Activated CD4-positive, CD25-positive, alpha-beta regulatory T cell treated with anti-CD3 and anti-CD28 coated beads, Interleukin-2, amount 50 U/mL, for 72 hours (primary cell): Measurements from ENCODE around the gene SELENON.

Experiments used
- DNase-seq: peaks from one replicate; pipeline ENCODE4 v3.0.0; 2021

The SELENON gene

DNA sequence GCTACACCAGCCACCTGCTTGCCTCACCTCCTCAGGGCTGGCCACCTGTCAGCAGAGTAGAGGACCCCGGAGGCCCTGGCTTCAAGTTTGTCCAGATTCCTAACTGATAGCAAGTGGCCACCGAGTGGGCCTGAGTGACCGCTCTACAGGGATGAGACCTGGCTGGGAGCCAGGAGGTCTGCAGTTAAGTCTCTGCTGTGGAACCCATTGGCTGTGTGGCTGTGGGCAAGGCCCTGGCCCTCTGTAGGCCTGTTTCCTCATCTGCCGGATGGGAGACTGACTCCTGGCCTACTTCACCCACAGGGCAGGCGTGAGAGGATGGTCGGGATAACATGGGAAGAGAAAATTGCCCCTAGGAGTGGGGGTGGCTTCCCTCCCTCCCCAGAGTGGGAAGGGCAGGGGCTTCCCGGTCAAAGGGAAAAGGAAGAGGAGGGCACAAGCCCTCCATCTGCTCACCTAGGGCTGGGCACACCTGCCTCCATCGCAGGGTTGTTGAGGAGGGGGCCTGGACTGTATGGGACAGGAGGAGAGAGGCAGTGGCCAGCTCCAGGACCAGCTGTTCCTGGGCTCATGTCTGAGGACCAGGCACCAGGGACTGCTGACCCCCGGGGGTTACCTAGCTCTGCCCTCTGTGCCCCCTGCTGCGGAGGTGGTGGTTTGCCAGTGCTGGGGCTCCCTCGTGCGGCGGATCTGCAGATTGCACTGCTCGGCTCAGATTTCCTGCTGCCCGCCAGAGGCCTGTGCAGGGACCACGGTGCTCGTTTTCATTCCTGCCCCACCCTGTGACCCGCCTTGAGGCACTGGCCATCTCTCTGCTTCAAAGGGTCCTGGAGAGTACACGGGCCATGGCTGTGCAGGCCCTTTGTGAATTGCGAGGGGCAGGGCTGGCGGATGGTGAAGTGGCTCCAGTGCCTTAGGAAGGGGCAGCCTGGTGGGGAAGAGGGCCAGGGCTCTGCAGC, 10.6 kb downstream of the SELENON start:
- DNase-seq, result peak; percentile 88

- DNase-seq, result no peak
Observed at GRCh38 chr1:25811384-25812082, 11.5 kb downstream of the SELENON start.

DNA sequence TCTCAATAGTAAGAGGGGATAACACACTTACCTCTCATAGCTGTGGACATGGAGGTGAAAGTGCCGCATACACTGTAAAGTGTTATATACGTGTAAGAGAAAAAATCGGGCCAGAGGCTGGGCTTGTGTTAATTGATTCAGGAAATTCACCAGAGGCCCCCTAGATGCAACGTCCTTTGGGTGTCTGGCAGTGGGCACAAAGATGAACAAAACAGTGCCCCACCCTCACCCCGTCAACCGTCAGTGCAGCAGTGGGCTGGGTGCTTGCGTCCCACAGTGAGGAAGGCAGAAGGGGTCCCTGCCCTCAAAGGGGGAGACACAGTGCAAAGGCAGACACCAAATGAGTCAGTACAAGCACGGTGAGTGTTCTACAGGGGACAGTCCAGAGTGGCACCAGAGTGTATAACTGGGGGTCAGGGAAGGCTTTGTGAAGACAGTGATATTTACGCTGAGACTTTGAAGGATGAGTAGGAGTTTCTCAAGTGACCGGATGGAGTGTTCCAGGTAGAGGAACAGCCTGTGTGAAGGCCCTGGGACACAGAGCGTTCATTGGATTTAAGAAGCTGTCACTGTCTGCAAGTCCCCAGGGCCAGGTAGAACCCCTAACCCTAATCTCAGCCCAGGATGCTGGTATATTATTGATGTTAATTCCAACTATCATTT, 13.2 kb downstream of the SELENON start:
- no peak for DNase-seq

DNA sequence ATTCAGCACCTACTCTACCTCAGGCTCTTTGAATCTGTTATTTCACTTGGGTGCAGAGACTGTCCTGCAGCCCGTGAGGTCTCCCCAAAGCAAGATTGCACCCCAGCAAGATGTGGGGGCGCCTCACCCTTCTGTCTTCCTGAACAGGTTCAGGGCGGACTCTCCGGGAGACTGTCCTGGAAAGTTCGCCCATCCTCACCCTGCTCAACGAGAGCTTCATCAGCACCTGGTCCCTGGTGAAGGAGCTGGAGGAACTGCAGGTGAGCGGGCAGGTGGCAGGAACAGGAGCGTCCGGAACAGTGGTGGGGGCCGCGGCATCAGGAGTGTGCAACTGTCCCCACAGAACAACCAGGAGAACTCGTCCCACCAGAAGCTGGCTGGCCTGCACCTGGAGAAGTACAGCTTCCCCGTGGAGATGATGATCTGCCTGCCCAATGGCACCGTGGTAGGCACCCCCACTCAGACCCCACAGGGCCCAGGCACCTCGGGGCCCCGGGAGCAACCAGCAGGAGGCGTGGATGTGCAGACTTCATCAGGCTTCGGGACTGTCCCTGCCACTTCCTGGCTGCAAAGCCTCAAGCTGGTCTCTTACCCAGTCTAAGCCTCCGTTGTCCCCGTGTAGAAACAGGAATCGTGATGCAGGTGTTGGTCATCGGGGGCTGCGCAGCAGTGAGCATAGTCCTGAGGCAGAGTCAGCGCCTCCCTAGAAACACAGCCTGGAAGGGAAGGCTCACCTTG, 13.9 kb downstream of the SELENON start:
- DNase-seq, result no peak

- DNase-seq, result no peak
Observed at GRCh38 chr1:25814549-25815087, 14.6 kb downstream of the SELENON start.

DNA sequence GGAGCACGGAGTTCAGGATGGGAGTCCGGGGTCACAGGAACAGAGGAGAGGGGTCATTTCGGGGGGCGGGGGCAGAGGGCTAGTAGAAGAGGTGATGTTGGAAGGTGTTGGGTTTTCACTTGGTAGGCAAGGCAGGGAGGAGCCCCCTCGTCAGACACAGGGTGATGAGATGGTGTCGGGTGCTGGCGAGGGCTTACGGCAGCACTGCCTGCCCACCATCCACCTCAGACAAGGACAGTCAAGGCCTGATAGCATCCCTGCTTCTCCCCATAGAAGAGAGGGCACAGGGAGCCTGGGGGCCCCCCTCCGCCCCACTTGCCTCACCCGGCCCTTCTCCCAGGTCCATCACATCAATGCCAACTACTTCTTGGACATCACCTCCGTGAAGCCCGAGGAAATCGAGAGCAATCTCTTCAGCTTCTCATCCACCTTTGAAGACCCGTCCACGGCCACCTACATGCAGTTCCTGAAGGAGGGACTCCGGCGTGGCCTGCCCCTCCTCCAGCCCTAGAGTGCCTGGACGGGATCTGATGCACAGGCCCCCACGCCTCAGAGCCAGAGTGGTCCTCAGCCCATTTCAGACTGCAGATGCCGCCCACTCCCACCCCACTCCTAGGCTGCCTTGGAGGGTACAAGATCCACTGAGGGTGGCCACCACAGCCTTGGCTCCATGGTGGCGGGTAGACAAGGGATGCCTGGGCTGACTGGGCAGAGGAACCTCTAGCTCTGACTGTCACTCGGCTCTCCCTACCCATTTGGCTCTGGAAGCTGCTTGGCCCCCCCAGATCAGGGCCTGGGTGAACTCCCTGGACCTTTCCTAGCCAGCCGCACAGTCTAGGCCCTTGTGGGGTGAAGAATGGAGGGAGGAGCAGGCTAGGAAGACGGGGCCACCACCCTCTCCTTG, 15.5 kb downstream of the SELENON start:
- DNase-seq, result no peak

- DNase-seq, result peak; percentile 21
Observed at GRCh38 chr1:25816112-25816718, 16.2 kb downstream of the SELENON start.

DNA sequence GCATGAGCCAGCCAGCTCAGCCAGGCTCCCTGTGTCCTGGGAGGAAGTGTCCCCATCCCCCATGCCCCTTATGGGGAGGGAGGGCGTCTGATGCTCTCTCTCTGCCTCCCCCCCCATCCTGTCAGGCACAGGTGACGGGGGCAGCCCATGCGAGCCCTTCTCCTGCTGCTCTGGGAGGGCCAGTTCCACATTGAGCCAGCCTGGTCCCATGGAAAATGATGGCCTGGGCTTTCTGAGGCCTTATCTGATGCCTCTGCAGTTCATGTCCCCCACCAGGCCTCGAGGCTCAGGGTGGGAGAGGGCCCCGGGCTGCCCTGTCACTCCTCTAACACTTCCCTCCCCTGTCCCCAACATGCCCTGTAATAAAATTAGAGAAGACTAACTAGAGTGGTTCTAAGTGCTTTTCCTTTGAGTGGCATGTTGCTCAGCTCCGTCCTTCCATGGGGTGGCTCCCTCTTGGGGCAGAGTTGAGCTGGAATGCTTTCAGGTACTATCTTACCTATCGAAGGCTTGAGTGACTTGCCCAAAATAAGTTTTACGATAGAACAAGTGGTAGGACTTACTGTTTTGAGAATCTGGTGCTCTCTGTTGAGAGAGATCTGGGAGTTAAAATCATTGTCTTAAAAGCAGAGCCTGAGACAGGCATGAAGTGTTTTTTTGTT, 18.0 kb downstream of the SELENON start:
- no peak for DNase-seq

DNA sequence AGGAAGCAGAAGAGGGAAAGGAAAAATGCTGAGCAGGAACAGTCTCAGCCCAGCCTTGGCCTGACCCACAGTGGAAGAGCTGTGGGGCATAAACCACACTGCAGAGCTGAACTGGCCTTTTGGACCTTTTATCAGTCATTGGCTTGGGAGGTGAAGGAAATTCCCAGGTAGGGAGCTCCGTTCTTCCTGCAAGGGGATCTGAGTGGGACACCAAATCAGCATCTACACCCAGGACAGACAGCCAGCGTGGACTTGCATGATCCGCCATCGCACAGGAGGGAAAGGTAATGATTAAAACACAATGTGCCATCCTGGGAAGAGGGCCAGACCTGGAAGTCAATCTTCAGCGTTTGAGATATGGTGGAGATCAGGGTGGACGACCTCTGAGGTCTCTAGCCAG, 18.6 kb downstream of the SELENON start:
- DNase-seq, result no peak

- peak; percentile 94 for DNase-seq
Observed at GRCh38 chr1:25819491-25820246, 19.7 kb downstream of the SELENON start, which contains the start of gene MTFR1L. Gene MTFR1L, plus strand, starts transcription at chr1:25819954. Its CDS starts 3,151 bp downstream, at chr1:25823105.

- peak; percentile 66 for DNase-seq
Observed at GRCh38 chr1:25820247-25821111, 20.5 kb downstream of the SELENON start.

DNA sequence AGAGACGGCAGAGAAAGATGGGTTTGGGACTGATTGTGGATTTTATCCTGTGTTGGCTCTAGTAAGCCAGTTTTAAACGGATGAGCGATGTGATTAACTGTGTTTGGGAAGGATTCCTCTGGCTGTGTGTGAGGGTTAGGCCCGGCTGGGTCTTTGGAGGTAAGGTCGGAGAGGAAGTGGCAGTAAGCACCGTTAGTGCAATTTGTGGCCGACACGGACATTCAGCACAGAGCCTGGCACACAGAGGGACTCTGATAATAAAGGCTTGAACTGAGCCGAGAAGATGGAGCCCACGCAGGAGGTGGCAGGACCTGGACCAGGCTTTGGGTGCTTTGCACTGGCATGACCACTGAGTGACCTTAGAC, 21.1 kb downstream of the SELENON start:
- DNase-seq, result no peak

GRCh38 chr1:25821630-25822091, 21.7 kb downstream of the SELENON start:
- DNase-seq, result no peak

DNA sequence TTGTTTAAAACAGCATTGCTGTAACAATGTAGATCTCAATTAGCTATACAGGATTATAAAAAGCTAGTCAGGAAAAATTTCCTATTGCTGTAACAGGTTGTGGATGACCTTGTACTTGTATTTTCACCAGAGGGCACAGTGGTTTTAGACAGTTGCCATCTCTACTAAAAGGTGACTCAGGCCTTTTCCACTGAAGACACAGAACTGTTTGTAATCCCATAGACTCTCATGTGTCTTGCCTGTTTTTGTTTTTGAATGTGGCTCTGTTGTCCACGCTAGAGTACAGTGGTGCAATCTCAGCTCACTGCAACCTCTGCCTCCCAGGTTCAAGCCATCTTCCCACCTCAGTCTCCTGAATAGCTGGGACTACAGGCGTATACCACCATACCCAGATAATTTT, 25.6 kb downstream of the SELENON start:
- DNase-seq, result no peak

DNA sequence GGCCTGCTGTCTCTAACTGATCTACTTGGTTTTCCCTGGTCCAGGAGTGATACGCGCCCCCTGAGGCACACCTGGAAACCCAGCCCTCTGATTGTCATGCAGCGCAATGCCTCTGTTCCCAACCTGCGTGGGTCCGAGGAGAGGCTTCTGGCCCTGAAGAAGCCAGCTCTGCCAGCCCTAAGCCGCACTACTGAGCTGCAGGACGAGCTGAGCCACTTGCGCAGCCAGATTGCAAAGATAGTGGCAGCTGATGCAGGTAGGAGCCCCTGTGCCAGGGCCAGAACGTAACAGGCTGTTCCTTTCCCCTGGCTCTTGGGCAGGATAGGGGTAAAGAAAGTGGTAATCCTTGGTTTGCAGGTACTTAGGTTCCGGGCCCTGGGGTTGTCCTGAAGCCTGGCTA, 26.6 kb downstream of the SELENON start:
- DNase-seq, result no peak

DNA sequence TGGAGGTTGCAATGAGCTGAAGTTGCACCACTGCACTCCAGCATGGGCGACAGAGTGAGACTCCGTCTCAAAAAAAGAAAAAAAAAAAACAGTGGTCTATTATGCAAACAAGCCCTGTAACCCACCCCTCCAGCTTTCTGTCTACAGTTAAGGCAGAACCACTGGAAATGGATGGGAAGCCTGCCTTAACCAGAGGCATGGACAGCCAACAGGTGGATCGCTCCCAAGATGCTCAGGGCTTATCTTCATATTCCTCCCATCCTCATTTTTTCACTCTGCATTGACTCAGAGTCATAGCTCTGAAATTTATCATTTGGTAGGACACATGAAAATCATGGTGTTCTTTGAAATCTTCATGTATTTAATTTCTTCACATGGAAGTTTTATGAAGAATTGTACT, 28.5 kb downstream of the SELENON start:
- no peak for DNase-seq

DNA sequence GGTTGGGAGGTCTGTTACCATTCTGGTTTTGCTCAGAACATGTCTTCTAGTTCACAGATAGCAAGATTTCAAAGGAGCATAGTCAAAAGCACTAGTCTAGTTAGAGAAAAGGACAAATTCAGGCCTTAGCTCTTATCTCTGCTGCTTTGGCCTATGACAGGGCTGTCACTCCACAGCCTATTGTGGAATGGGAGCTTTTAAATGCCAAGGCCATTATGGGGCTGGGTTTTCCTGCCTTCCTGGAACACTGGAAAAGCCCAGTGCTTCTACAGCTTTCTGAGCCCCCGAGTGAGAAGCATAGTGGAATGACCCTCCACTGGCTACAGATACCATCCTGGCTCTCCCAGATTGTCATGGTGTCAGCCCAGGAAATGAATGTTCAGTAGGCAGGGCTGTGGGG, 29.1 kb downstream of the SELENON start:
- no peak for DNase-seq

GRCh38 chr1:25831569-25832196, 31.7 kb downstream of the SELENON start:
- no peak for DNase-seq
